CD4-positive, CD25-positive, alpha-beta regulatory T cell (primary cell): Measurements from ENCODE around the gene DEUP1. TPM values are rescaled to one million over a fixed set of nuclear protein-coding genes. Genes with fewer than 3 reads are reported as not detected.

Experiments
- ATAC-seq, 2 donors: fragments of 150-1000 bp; cut with Tn5 transposase; one replicate each; pipeline ENCODE4 v1.10.0; 2021; ENCODE audit warnings: low read depth in 2 of 2, moderate number of reproducible peaks in 2 of 2, moderate library complexity in 1 of 2
- DNase-seq, 3 donors: peaks; one replicate each; pipeline versions ENCODE4 v3.0.0 to v3.0.0-alpha.2; 2012 to 2022; ENCODE audit warnings: mixed read lengths in 1 of 3
- H3K27ac ChIP-seq: one replicate; pipeline ENCODE4 v1.7.0; 2013; ENCODE audit warnings: mild to moderate bottlenecking, low read length; ENCODE audit not compliant: insufficient read depth, poor library complexity, severe bottlenecking
- H3K27me3 ChIP-seq: one replicate; pipeline ENCODE4 v1.7.0; 2013; ENCODE audit warnings: low read length; ENCODE audit not compliant: control insufficient read depth, insufficient read depth
- H3K36me3 ChIP-seq: one replicate; pipeline ENCODE4 v1.7.0; 2013; ENCODE audit warnings: mild to moderate bottlenecking, low read length, moderate library complexity; ENCODE audit not compliant: control insufficient read depth, insufficient read depth
- H3K4me1 ChIP-seq: 2 replicates; pipeline ENCODE4 v1.7.0; 2013; ENCODE audit warnings: mild to moderate bottlenecking, low read length; ENCODE audit not compliant: insufficient read depth, control insufficient read depth, poor library complexity, severe bottlenecking
- H3K4me3 ChIP-seq: one replicate; pipeline ENCODE4 v1.7.0; 2013; ENCODE audit warnings: low read depth, mild to moderate bottlenecking, low read length, moderate library complexity
- H3K9me3 ChIP-seq, 2 experiments: 1 replicate in 1 of 2; 2 replicates in 1 of 2; pipeline ENCODE4 v1.7.0; 2013; ENCODE audit warnings: low read length in 2 of 2, mild to moderate bottlenecking in 1 of 2, moderate library complexity in 1 of 2; ENCODE audit not compliant: control insufficient read depth in 2 of 2
- H3K27ac Mint-ChIP-seq, 3 donors: one replicate each; pipeline ENCODE4 v1.8.0; 2020 to 2022; ENCODE audit warnings: mild to moderate bottlenecking in 3 of 3, mixed read lengths in 3 of 3, moderate library complexity in 2 of 3
- H3K27me3 Mint-ChIP-seq: one replicate; pipeline ENCODE4 v1.8.0; 2022; ENCODE audit warnings: mild to moderate bottlenecking, mixed read lengths
- H3K36me3 Mint-ChIP-seq: one replicate; pipeline ENCODE4 v1.8.0; 2020; ENCODE audit warnings: mixed read lengths
- H3K4me1 Mint-ChIP-seq, 4 donors: one replicate each; pipeline ENCODE4 v1.8.0; 2020 to 2022; ENCODE audit warnings: mixed read lengths in 4 of 4, mild to moderate bottlenecking in 1 of 4
- H3K4me3 Mint-ChIP-seq, 4 donors: one replicate each; pipeline ENCODE4 v1.8.0; 2020 to 2022; ENCODE audit warnings: mild to moderate bottlenecking in 4 of 4, mixed read lengths in 4 of 4, moderate library complexity in 3 of 4
- H3K9me3 Mint-ChIP-seq, 7 donors: one replicate each; pipeline ENCODE4 v1.8.0; 2020 to 2022; ENCODE audit warnings: mixed read lengths in 7 of 7, mild to moderate bottlenecking in 3 of 7, moderate library complexity in 2 of 7
- polyA plus RNA-seq, 4 donors: library from polyadenylated mRNA; unstranded; fragments of 300-500 nt; fragmentation: Illumina TruSeq; gene quantifications; one replicate each; pipeline ENCODE4 v1.2.3, GENCODE V29; 2021
- total RNA-seq: library from RNA; stranded (reverse); gene quantifications from one replicate; pipeline ENCODE4 v1.2.3, GENCODE V29; 2022

The DEUP1 gene
- total and polyA plus RNA-seq, 5 donors from 2014 or later: not detected

DNA sequence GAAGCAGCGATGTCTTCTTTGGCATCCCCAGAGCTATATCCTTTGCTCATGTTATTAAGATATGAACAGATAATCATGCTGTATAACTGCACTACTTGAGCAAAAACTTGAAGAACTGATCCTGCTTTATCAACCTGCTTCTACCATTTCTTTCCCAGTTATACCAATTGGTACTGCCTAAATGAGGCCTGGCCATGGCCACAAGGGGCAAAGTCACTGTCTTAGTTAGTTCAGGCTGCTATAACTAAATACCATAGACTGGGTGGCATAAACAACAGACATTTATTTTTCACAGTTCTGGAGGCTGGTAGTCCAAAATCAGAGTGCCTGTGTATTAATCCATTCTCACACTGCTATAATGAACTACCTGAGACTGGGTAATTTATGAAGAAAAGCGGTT is 37.5 kb downstream of the DEUP1 start:
- Mint-ChIP-seq H3K27ac (no peak overlapping the region), H3K4me3 (no peak overlapping the region), H3K27me3 (no peaks in the 10 kb centered on the region), H3K4me1 (no peaks in the 10 kb centered on the region), H3K36me3 (no peaks in the 10 kb centered on the region), H3K9me3 (peaks cover 0 to 9% (median 3%) of the 10 kb centered on the region in 7 donors)
- no peak overlapping the region for H3K27ac ChIP-seq
- no peak overlapping the region for H3K4me3 ChIP-seq
- ATAC-seq: no peak
- no peaks in the 10 kb centered on the region for H3K27me3 ChIP-seq
- no peaks in the 10 kb centered on the region for H3K4me1 ChIP-seq
- no peak for DNase-seq
- H3K36me3 ChIP-seq: no peaks in the 10 kb centered on the region
- peaks cover 0 to 4% of the 10 kb centered on the region in 2 experiments for H3K9me3 ChIP-seq

DNA sequence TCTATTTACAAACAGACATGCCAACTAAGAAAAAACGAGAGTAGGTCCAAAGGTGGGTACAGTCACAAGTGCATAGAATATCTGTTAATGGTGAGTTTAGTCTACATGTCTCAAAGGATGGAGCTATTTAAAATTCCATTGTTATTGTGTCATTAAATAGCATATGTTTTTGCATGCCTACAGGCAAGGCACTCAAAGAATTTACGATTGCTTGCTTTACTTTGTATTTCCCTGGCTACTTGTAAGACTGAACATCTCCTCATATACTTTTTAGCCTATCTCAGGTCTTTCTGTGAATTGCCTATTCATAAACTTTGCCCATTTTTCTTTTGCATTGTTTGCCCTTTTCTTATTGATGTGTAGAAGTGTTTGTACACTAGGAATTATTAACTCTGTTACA is 39.7 kb downstream of the DEUP1 start:
- H3K4me1 Mint-ChIP-seq: no peaks in the 10 kb centered on the region
- DNase-seq (no peak), ATAC-seq (no peak)
- Histone ChIP-seq H3K4me1 (no peaks in the 10 kb centered on the region), H3K27me3 (no peaks in the 10 kb centered on the region), H3K27ac (no peak overlapping the region), H3K9me3 (peaks cover 0 to 4% of the 10 kb centered on the region in 2 experiments), H3K36me3 (no peaks in the 10 kb centered on the region), H3K4me3 (no peak overlapping the region)
- no peak overlapping the region for H3K27ac Mint-ChIP-seq
- peaks cover 0 to 7% (median 3%) of the 10 kb centered on the region in 7 donors for H3K9me3 Mint-ChIP-seq
- no peak overlapping the region for H3K4me3 Mint-ChIP-seq
- no peaks in the 10 kb centered on the region for H3K36me3 Mint-ChIP-seq
- no peaks in the 10 kb centered on the region for H3K27me3 Mint-ChIP-seq

DNA sequence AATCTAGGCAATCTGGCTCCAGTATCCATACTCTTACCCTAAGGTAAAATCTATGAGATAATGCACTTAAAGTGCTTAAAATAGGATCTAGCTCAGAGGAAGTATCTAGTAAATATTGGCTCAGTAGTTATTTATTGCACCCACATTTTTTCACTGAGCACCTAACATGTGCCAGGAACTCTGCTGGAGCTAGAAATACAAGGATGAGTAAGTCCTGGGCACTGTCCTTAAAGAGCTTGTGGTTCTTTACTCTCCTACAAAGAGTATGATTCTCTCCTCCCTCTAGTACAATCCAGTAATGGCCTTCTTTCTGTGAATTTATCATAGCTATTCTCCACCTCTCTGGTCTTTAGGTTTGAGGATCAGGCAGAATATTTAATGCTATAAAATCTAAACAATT is 59.2 kb downstream of the DEUP1 start:
- ATAC-seq: no peak
- no peaks in the 10 kb centered on the region for H3K27me3 ChIP-seq
- peaks cover 0 to 1% (median 0%) of the 10 kb centered on the region in 7 donors for H3K9me3 Mint-ChIP-seq

DNA sequence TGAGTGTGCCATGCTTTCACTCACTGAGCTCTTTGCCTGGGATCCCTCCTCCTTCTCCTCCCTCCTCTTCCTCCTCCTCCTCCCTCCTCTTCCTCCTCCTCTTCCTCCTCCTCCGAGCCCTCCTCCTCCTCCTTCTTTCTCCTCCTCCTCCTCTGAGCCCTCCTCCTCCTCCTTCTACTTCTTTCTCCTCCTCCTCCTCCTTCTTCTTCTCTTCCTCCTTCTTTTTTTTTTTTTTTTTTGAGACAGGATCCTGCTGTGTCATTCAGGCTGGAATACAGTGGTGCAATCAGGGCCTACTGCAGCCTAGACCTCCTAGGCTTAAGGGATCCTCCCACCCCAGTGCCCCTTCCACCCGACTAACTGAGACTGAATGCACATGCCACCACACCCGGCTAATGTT is 62.3 kb downstream of the DEUP1 start:
- Mint-ChIP-seq H3K27me3 (no peaks in the 10 kb centered on the region), H3K27ac (no peak overlapping the region), H3K36me3 (no peaks in the 10 kb centered on the region), H3K9me3 (peaks cover 0 to 1% (median 0%) of the 10 kb centered on the region in 7 donors), H3K4me3 (no peak overlapping the region), H3K4me1 (no peaks in the 10 kb centered on the region)
- Histone ChIP-seq H3K9me3 (no peaks in the 10 kb centered on the region), H3K27me3 (no peaks in the 10 kb centered on the region), H3K4me1 (no peaks in the 10 kb centered on the region), H3K4me3 (no peak overlapping the region), H3K27ac (no peak overlapping the region), H3K36me3 (no peaks in the 10 kb centered on the region)
- ATAC-seq: no peak
- no peak for DNase-seq

More for the DNA sequence above, 59.2 kb downstream of the DEUP1 start:
- no peak overlapping the region for H3K27ac Mint-ChIP-seq
- no peaks in the 10 kb centered on the region for H3K27me3 Mint-ChIP-seq
- Histone ChIP-seq H3K9me3 (no peaks in the 10 kb centered on the region), H3K4me3 (no peak overlapping the region), H3K27ac (no peak overlapping the region), H3K4me1 (no peaks in the 10 kb centered on the region), H3K36me3 (no peaks in the 10 kb centered on the region)
- H3K36me3 Mint-ChIP-seq: no peaks in the 10 kb centered on the region
- H3K4me1 Mint-ChIP-seq: no peaks in the 10 kb centered on the region
- no peak overlapping the region for H3K4me3 Mint-ChIP-seq
- no peak for DNase-seq

DNA sequence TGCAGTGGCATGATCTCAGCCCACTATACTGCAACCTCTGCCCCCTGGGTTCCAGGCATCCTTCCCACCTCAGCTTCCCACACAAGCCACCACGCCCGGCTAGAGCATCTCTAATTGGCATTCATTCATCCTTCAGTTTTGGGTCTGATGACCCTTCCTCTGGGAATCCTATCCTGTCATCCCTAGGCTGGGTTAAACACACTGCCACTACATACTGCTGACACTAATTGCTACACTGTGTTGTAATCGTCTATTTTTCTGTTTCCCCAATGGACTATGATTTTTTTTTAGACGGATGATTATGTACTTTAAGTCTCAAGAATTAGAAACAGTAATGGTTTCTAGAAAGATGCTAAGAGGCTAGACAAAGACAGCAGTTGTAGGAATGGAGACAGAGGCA is 62.8 kb downstream of the DEUP1 start:
- peaks cover 0 to 1% (median 0%) of the 10 kb centered on the region in 7 donors for H3K9me3 Mint-ChIP-seq
- H3K36me3 Mint-ChIP-seq: no peaks in the 10 kb centered on the region
- no peaks in the 10 kb centered on the region for H3K4me1 ChIP-seq
- H3K4me3 ChIP-seq: no peak overlapping the region
- no peaks in the 10 kb centered on the region for H3K36me3 ChIP-seq
- no peaks in the 10 kb centered on the region for H3K4me1 Mint-ChIP-seq
- ATAC-seq: no peak
- no peak overlapping the region for H3K27ac Mint-ChIP-seq
- no peaks in the 10 kb centered on the region for H3K9me3 ChIP-seq
- no peak overlapping the region for H3K27ac ChIP-seq
- no peaks in the 10 kb centered on the region for H3K27me3 ChIP-seq
- no peak for DNase-seq
- no peak overlapping the region for H3K4me3 Mint-ChIP-seq
- H3K27me3 Mint-ChIP-seq: no peaks in the 10 kb centered on the region

DNA sequence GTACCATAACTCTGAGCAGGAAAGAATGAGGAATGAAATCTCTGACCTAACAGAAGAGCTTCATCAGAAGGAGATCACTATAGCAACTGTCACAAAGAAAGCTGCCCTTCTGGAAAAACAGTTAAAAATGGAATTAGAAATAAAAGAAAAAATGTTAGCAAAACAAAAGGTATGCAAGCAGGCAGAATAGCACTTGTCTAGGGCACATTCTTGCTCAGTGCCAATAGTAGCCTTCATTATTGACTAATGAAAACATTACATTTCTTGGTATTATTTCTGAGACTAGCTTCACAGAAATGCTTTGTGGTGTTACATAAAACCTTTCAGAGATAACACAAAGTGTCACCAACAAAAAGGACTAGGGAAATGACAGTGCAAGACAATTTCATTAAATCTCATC is 63.9 kb downstream of the DEUP1 start:
- Histone ChIP-seq H3K27me3 (no peaks in the 10 kb centered on the region), H3K27ac (no peak overlapping the region), H3K9me3 (no peaks in the 10 kb centered on the region), H3K4me1 (no peaks in the 10 kb centered on the region), H3K36me3 (no peaks in the 10 kb centered on the region), H3K4me3 (no peak overlapping the region)
- DNase-seq: no peak
- no peak overlapping the region for H3K4me3 Mint-ChIP-seq
- H3K4me1 Mint-ChIP-seq: no peaks in the 10 kb centered on the region
- H3K36me3 Mint-ChIP-seq: no peaks in the 10 kb centered on the region
- H3K27me3 Mint-ChIP-seq: no peaks in the 10 kb centered on the region
- no peak for ATAC-seq
- H3K27ac Mint-ChIP-seq: no peak overlapping the region
- peaks cover 0 to 1% (median 0%) of the 10 kb centered on the region in 7 donors for H3K9me3 Mint-ChIP-seq

DNA sequence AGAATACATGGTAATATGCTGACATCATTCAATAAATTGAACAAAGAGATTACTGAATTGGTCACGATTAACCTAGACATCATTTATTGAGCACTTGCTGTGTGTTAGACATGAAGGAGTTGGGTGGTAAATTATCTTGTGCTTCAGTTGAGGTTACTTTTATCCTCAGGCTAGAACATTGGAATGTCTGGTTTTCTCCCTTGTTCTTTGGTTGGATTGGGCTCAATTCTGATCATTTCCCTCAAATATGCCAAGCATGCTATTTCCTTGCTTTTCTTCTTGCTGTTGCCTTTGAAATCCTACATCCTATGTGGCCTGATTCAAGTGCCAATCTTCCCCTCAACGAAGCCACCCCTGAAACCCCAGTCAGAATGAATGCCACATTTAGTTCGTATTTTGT is 65.8 kb downstream of the DEUP1 start:
- no peak overlapping the region for H3K27ac Mint-ChIP-seq
- Histone ChIP-seq H3K27ac (no peak overlapping the region), H3K36me3 (no peaks in the 10 kb centered on the region), H3K4me3 (no peak overlapping the region), H3K27me3 (no peaks in the 10 kb centered on the region), H3K4me1 (no peaks in the 10 kb centered on the region), H3K9me3 (no peaks in the 10 kb centered on the region)
- H3K27me3 Mint-ChIP-seq: no peaks in the 10 kb centered on the region
- no peak for DNase-seq
- ATAC-seq: no peak
- no peak overlapping the region for H3K4me3 Mint-ChIP-seq
- H3K9me3 Mint-ChIP-seq: peaks cover 0 to 1% (median 0%) of the 10 kb centered on the region in 7 donors
- no peaks in the 10 kb centered on the region for H3K4me1 Mint-ChIP-seq
- no peaks in the 10 kb centered on the region for H3K36me3 Mint-ChIP-seq

DNA sequence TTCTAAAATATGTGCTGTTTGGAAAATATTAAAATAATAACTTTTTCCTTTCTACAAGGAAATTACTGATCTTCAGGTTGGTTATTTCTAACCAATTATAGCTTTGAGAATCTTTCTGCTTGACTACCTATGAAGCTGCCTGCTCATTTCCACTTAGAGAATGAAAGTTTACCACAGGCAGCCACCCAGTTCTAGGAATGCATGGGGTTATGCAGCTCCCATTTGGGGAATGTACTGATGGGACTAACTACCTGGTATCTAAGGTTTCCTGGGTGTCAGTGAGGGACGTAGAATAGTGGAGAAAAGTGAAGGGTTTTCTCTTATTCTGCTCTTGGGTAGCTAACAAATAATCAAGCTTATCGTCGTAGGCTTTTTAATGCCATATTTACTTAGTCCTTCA is 73.4 kb downstream of the DEUP1 start:
- ATAC-seq: no peak
- H3K27me3 Mint-ChIP-seq: no peaks in the 10 kb centered on the region
- Histone ChIP-seq H3K4me1 (no peaks in the 10 kb centered on the region), H3K36me3 (no peaks in the 10 kb centered on the region), H3K4me3 (no peak overlapping the region), H3K27me3 (no peaks in the 10 kb centered on the region), H3K9me3 (no peaks in the 10 kb centered on the region), H3K27ac (no peak overlapping the region)
- no peak for DNase-seq
- H3K27ac Mint-ChIP-seq: no peak overlapping the region
- H3K9me3 Mint-ChIP-seq: peaks cover 0 to 4% (median 2%) of the 10 kb centered on the region in 7 donors
- H3K4me1 Mint-ChIP-seq: no peaks in the 10 kb centered on the region
- no peaks in the 10 kb centered on the region for H3K36me3 Mint-ChIP-seq
- H3K4me3 Mint-ChIP-seq: no peak overlapping the region
